NCI-H510A (cell line): Measurements from ENCODE around the gene GPX3.

Experiments
- DNase-seq: peaks from one replicate; lab custom pipeline; 2025; lab: John Stamatoyannopoulos, UW

GPX3 gene, protein sequence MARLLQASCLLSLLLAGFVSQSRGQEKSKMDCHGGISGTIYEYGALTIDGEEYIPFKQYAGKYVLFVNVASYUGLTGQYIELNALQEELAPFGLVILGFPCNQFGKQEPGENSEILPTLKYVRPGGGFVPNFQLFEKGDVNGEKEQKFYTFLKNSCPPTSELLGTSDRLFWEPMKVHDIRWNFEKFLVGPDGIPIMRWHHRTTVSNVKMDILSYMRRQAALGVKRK

GRCh38 chr5:151020304-151021110, at the start of gene GPX3:
GPX3 (plus strand) TSS chr5:151020591; CDS start chr5:151020655, 64 bp downstream.
- DNase-seq, result peak; percentile 55

DNA sequence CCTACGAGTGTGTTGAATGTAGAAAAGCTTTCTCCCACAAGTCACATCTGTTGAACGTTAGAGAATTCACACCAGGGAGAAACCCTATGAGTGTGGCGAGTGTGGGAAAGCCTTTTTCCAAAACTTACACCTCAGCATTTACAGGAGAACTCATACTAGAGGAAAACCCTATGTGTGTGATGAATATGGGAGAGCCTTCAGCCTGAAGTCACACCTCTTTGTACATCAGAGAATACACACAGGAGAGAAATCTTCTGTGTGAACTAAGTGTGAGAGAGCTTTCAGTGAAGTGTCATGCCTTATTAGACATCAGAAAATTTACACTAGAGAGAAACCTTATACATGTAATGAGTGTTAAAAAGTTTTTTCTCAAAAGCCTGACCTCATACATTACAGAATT, 41.8 kb upstream of the GPX3 start:
- no peak for DNase-seq

- peak; percentile 14 for DNase-seq
Measured at GRCh38 chr5:150987746-150988145, 32.6 kb upstream of the GPX3 start.

GRCh38 chr5:150989695-150990094, 30.7 kb upstream of the GPX3 start:
- DNase-seq, result no peak

DNA sequence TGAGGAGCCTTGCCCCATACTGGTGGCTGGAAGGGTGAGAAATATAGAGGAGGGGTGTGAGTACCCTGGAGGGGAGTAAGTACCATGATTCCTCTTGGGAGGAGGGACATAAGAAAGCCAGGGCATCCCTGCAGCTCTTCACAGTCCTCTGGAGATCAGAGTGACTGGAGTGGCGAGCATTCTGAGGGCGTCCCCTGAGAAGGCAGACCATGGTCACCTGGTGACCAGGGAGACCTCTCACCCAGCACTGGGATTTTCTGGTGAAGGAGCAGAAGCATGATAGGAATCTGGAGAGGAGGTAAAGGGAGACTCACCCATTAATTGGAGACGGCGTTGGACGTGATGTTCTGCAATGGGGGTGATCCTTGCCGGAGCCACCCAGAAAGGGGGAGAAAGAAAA, 27.7 kb upstream of the GPX3 start:
- DNase-seq, result no peak

DNA sequence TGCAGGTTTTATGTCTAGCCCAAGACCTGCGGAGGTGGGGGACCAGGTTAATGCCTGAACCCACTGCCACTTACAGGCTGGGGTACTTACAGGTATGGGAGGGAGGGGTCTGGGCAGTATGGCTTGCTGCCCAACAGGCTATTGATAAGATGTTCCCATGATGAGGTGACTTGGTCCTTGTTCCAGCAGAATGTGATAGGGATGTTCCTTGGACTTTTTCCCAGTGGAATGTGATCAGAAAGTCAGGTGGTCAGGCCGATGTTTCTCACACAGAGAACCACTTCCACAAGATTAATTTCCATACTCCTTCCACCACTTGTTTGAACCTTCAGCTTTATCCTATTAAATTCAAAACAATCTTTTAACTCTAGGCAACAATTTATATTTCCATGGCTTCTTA, 27.0 kb upstream of the GPX3 start:
- DNase-seq, result no peak

- no peak for DNase-seq
Measured at GRCh38 chr5:150993826-150994412, 26.5 kb upstream of the GPX3 start.

DNA sequence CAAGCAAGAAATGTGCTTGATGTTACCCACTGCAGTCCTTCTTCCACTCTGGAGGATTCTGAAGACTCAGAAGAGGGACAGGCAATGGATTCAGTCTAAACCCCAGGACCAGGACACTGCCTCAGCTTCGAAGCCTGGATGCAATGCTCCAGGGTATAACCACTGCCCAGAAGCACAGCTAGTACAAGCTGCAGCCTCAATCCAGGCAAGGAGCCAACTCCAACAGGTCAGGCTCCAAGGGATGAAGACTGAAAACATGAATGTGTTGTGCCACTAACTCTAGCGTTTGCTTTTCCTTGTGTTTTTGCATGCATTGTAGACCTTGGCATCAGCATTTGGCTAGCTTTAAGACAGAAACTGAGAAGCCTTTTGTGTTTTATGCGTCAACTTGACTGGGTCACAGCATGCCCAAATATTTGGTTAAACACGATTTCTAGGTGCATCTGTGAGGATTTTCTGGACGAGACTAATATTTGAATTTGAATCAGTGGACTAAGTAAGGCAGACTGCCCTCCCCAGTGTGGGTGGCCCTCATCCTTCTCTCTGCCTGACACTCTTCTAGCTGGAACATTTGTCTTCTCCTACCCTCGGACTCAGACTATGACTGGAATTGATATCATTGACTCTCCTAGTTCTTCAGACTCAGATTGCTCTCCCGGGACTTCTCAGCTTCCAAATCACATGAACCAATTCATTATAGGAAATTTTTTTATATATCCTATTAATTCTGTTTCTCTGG, 20.5 kb upstream of the GPX3 start:
- no peak for DNase-seq

DNA sequence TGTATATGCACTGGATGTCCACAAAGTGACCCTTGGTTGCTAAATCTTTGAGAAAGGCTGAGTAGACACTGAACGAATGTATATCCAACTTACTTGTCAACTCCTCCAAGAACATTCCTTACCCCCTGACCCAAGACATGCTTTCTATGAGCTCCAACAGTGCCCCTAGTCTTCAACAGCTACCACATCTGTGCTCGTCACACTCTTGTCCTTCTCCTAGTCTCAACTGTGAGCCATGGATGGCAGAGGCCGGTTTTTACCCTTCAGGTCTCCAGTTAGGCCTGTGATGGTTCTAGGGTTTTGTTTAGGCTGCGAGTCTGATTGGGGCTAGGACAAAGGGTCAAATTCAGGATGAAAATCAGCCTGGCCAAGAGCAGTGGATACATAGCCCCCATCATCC, 19.0 kb upstream of the GPX3 start:
- DNase-seq, result no peak

GRCh38 chr5:151002250-151002649, 18.1 kb upstream of the GPX3 start:
- DNase-seq, result no peak

DNA sequence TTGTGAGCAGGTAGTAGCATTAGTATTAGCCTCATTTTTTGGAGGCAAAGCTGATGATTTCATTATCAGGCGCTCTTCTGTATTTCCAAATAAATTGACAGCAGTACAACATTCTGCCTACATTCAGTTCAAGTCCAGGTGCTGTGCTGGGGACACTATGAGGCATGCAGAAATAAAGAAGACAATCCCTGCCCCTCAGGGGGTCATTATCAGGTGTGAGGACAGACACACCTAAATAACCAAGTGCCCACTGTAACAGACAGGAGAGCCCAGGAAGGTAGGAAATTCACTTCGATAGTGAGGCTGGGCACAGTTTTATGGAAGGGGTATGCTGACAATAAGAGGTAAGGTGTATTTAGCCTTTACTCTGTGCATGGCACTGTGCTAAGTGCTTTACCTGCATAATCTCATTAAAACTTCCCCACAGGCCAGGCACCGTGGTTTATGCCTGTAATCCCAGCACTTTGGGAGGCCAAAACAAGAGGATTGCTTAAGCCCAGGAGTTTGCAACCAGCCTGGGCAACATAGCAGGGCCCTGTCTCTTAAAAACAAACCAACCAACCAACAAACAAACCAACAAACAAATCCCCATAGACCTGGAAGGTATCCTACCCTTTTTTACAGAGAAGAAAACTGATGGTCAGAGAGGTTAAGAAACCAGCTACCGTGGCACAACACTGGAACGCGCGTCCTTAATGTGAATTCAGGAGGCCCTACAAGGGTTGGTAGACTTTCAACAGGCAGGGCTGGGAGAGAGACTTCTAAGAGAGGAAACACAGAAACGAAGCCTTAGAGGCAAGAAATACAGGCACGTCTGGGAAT, 17.5 kb upstream of the GPX3 start:
- DNase-seq, result no peak

- no peak for DNase-seq
Measured at GRCh38 chr5:151003503-151003860, 16.9 kb upstream of the GPX3 start.

- DNase-seq, result no peak
Measured at GRCh38 chr5:151004499-151004898, 15.9 kb upstream of the GPX3 start.

GRCh38 chr5:151005187-151005949, 15.0 kb upstream of the GPX3 start:
- DNase-seq, result no peak

- no peak for DNase-seq
Measured at GRCh38 chr5:151005950-151006576, 14.3 kb upstream of the GPX3 start.

DNA sequence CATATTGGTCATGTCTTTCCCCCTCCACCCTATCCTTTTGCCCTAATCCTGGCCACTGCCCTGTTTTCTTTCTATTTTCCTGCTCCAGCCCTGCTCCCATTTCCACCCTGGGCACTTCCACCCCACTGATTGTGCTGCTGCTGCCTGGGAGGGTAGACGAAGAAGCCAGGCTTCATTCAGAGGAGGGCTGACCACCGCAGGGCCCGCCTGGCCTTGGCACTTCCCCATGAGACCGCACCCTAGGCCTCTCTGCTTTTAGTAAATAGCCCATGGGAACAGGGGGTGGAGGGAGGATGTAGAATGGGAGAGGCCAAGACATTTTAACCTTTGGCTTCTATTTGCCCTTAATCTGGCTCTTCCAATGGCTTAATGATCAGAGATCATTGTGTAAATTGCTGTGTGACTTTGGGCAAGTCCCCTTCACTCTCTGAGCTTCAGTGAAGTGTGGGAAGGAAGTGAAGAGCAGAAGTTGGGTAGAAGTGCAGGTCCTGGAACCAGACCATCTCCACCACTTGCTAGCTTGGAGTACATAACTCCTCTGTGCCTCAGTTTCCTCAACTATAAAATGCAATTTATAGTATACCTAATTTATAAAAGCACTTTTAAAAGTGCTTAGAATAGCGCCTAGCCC, 13.6 kb upstream of the GPX3 start:
- no peak for DNase-seq

- DNase-seq, result no peak
Measured at GRCh38 chr5:151007430-151008209, 12.8 kb upstream of the GPX3 start.

GRCh38 chr5:151008210-151008491, 12.2 kb upstream of the GPX3 start:
- no peak for DNase-seq

GRCh38 chr5:151008906-151009305, 11.5 kb upstream of the GPX3 start:
- DNase-seq, result no peak

DNA sequence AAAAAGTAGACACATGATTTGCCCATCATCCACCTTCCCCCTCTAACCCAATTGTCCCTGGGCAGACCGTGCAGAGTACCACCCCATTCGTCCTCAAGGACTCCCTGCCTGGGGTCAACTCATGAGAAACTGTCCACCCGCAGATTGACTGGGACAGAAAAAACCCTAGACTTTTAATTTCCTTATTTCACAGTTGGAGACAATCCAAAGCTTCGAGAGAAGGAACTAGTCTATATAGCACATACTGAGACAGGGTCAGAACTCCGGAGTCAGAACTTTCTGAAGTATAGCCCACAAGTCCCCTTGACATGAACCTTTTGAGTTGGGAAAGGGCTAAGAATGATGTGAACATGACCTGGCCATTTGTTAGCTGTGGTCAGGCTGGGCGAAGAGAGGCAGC, 7.5 kb upstream of the GPX3 start:
- DNase-seq, result no peak
